GM21723 (cell line): ENCODE measurements around the gene CLPTM1.
A peak's percentile ranks its signal among the peaks of the same experiment; 100 is the strongest.
"Not testable (repeated sequence)": the region's sequence is repeated elsewhere in the genome, so short reads cannot be mapped to it uniquely, and the experiment has no call there.

ENCODE experiments used
- ATAC-seq: cut with Tn5 transposase; IDR thresholded peaks from one replicate; pipeline ENCODE4 v1.9.1; 2021; ENCODE audit warnings: mild to moderate bottlenecking, moderate library complexity; ENCODE audit not compliant: unreplicated experiment

The CLPTM1 gene

GRCh38 chr19:44954649-44955504 lies at the start of gene CLPTM1:
Gene CLPTM1 (plus strand): TSS chr19:44955380. CDS start chr19:44955396, 16 bp downstream.
- peak; percentile 71 for ATAC-seq

GRCh38 chr19:44905437-44906160 lies 49.6 kb upstream of the CLPTM1 start, which contains the start of gene APOE:
Gene APOE (plus strand): TSS chr19:44905796. CDS start chr19:44906625, 829 bp downstream.
- ATAC-seq = no peak

- ATAC-seq = no peak
Observed at GRCh38 chr19:44907613-44908012, 47.6 kb upstream of the CLPTM1 start.

GRCh38 chr19:44908074-44908835 lies 46.9 kb upstream of the CLPTM1 start:
- no peak for ATAC-seq

- ATAC-seq = no peak
Observed at GRCh38 chr19:44908836-44909261, 46.3 kb upstream of the CLPTM1 start.

- no peak for ATAC-seq
Observed at GRCh38 chr19:44909775-44910174, 45.4 kb upstream of the CLPTM1 start.

- ATAC-seq = not testable (repeated sequence)
Observed at GRCh38 chr19:44911896-44912295, 43.3 kb upstream of the CLPTM1 start.

- no peak for ATAC-seq
Observed at GRCh38 chr19:44912854-44913253, 42.3 kb upstream of the CLPTM1 start.

GRCh38 chr19:44913512-44914432 lies 41.4 kb upstream of the CLPTM1 start:
- ATAC-seq = not testable (repeated sequence)

GRCh38 chr19:44914433-44915206 lies 40.6 kb upstream of the CLPTM1 start, which contains the start of gene APOC1:
Gene APOC1 (plus strand): TSS chr19:44914608. CDS start chr19:44914892, 284 bp downstream.
- ATAC-seq = peak; percentile 92

GRCh38 chr19:44924243-44924725 lies 30.9 kb upstream of the CLPTM1 start:
- ATAC-seq = no peak

GRCh38 chr19:44925114-44925891 lies 29.9 kb upstream of the CLPTM1 start:
- ATAC-seq = no peak

GRCh38 chr19:44926245-44927077 lies 28.7 kb upstream of the CLPTM1 start:
- ATAC-seq = not testable (repeated sequence)

GRCh38 chr19:44927746-44928145 lies 27.4 kb upstream of the CLPTM1 start:
- ATAC-seq = no peak

GRCh38 chr19:44930088-44930487 lies 25.1 kb upstream of the CLPTM1 start:
- ATAC-seq = no peak

GRCh38 chr19:44931541-44931940 lies 23.6 kb upstream of the CLPTM1 start:
- ATAC-seq = no peak

GRCh38 chr19:44939668-44940067 lies 15.5 kb upstream of the CLPTM1 start:
- ATAC-seq = no peak
